ENCODE measurements around the gene HVCN1.
"Not testable (repeated sequence)": the region's sequence is repeated elsewhere in the genome, so short reads cannot be mapped to it uniquely, and the experiment has no call there.

HVCN1 gene

DNA sequence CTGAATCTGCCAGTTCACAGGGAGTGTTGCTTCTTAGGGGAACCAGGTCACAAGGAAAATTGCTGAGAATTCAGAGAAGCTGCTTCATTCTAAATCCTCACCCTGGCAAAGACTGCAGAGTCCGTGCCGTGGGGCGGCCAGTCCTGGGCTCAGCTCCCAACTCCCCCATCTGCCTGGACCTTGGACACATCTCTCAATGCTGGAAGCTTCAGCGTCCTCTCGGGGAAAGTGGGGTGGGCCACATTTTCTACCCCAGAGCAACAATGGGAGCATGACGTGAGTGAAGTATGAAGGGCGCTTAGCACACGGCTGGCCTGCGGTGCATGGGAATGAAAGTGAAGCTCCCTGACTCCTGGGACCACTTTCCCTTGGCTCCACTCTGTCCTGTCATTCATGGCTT is 31.2 kb downstream of the HVCN1 start:
- Histone ChIP-seq H2AFZ (ENCODE audit: low read length) (no peak overlapping the region), H3K4me3 (ENCODE audit: low read depth, low read length, poor library complexity, severe bottlenecking) (no peak overlapping the region), H4K20me1 (ENCODE audit: insufficient read depth, low read length) (no peaks in the 10 kb centered on the region), H3K27ac (ENCODE audit: low read depth, low read length, poor library complexity, severe bottlenecking) (peak overlapping the region; percentile 73), H3F3A (ENCODE audit: insufficient read depth, low read length) (no peaks in the 10 kb centered on the region), H3K79me2 (ENCODE audit: insufficient read depth, low read length) (peaks cover 6% of the 10 kb centered on the region; the same call in 1 of the 2 replicates), H3K4me1 (ENCODE audit: insufficient read depth, low read length, severe bottlenecking) (peaks cover 67% of the 10 kb centered on the region), H3K9me2 (ENCODE audit: low read depth, low read length) (no peaks in the 10 kb centered on the region), H3K27me3 (ENCODE audit: insufficient read depth, low read length) (no peaks in the 10 kb centered on the region), H3K9me3 (ENCODE audit: low read length) (no peaks in the 10 kb centered on the region), H3K36me3 (ENCODE audit: insufficient read depth, low read length) (peaks cover 42% of the 10 kb centered on the region), H3K4me2 (ENCODE audit: low read length) (peak overlapping the region; percentile 85), H3K9ac (ENCODE audit: low read length) (peak overlapping the region; percentile 57; the same call in 1 of the 2 replicates)
- TF ChIP-seq, protein P1, sequence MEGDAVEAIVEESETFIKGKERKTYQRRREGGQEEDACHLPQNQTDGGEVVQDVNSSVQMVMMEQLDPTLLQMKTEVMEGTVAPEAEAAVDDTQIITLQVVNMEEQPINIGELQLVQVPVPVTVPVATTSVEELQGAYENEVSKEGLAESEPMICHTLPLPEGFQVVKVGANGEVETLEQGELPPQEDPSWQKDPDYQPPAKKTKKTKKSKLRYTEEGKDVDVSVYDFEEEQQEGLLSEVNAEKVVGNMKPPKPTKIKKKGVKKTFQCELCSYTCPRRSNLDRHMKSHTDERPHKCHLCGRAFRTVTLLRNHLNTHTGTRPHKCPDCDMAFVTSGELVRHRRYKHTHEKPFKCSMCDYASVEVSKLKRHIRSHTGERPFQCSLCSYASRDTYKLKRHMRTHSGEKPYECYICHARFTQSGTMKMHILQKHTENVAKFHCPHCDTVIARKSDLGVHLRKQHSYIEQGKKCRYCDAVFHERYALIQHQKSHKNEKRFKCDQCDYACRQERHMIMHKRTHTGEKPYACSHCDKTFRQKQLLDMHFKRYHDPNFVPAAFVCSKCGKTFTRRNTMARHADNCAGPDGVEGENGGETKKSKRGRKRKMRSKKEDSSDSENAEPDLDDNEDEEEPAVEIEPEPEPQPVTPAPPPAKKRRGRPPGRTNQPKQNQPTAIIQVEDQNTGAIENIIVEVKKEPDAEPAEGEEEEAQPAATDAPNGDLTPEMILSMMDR (IDR thresholded peaks at IDR 0.05; ENCODE audit: low read length): no peak
- no peak for TF ChIP-seq EZH2 (IDR thresholded peaks at IDR 0.05; ENCODE audit: borderline replicate concordance, low read length)

DNA sequence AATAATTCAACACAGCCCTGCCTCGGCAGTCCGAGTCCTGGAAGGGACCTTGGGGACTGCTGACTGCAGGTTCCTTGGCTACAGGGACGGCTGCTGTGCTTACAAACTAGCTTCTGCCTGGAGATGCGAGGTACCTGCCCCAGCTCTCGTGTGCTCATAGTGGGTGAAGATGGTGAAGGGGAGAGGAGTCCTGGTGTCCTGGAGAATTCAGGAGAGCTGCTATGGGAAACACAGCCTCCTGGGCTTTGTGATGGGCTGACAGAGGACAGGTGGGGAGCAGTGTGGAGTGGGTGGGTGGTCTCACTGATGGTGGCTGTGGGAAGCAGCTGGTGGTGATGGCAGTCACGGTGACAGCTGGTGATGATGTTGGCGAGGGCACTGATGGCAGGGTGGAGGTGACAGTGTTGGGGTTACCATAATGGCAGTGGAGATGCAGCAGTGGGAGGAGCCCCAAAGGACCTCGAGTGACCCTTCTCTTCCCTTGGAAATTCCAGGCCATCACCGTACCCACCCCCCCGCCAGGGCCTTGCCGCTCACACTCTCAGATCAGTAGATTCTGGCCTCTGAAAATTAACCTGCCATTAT is 32.8 kb downstream of the HVCN1 start:
- Histone ChIP-seq H3K9me3 (ENCODE audit: low read length) (no peaks in the 10 kb centered on the region), H3K4me3 (ENCODE audit: low read depth, low read length, poor library complexity, severe bottlenecking) (no peak overlapping the region), H4K20me1 (ENCODE audit: insufficient read depth, low read length) (no peaks in the 10 kb centered on the region), H3K9ac (ENCODE audit: low read length) (no peak overlapping the region; the same call in 1 of the 2 replicates), H3K27me3 (ENCODE audit: insufficient read depth, low read length) (no peaks in the 10 kb centered on the region), H3K27ac (ENCODE audit: low read depth, low read length, poor library complexity, severe bottlenecking) (peak overlapping the region; percentile 65), H3K4me2 (ENCODE audit: low read length) (no peak overlapping the region), H3K79me2 (ENCODE audit: insufficient read depth, low read length) (peaks cover 6% of the 10 kb centered on the region; the same call in 1 of the 2 replicates), H3K9me2 (ENCODE audit: low read depth, low read length) (no peaks in the 10 kb centered on the region), H3K4me1 (ENCODE audit: insufficient read depth, low read length, severe bottlenecking) (peaks cover 56% of the 10 kb centered on the region), H3K36me3 (ENCODE audit: insufficient read depth, low read length) (peaks cover 56% of the 10 kb centered on the region), H2AFZ (ENCODE audit: low read length) (no peak overlapping the region), H3F3A (ENCODE audit: insufficient read depth, low read length) (no peaks in the 10 kb centered on the region)
- no peak for TF ChIP-seq EZH2 (IDR thresholded peaks at IDR 0.05; ENCODE audit: borderline replicate concordance, low read length)
- TF ChIP-seq, protein P1 (IDR thresholded peaks at IDR 0.05; ENCODE audit: low read length): no peak

- peaks cover 62% of the 10 kb centered on the region for H3K36me3 ChIP-seq (ENCODE audit: insufficient read depth, low read length)
- not testable (repeated sequence) for H3F3A ChIP-seq (ENCODE audit: insufficient read depth, low read length); H3K79me2 ChIP-seq (ENCODE audit: insufficient read depth, low read length); H4K20me1 ChIP-seq (ENCODE audit: insufficient read depth, low read length); H3K4me3 ChIP-seq (ENCODE audit: low read depth, low read length, poor library complexity, severe bottlenecking); H3K9me3 ChIP-seq (ENCODE audit: low read length); H3K9me2 ChIP-seq (ENCODE audit: low read depth, low read length); H2AFZ ChIP-seq (ENCODE audit: low read length); H3K9ac ChIP-seq (ENCODE audit: low read length); H3K27me3 ChIP-seq (ENCODE audit: insufficient read depth, low read length); H3K4me2 ChIP-seq (ENCODE audit: low read length)
- H3K4me1 ChIP-seq (ENCODE audit: insufficient read depth, low read length, severe bottlenecking): peaks cover 46% of the 10 kb centered on the region
- peak overlapping the region; percentile 51 for H3K27ac ChIP-seq (ENCODE audit: low read depth, low read length, poor library complexity, severe bottlenecking)
Observed at GRCh38 chr12:110654238-110654637, 34.7 kb downstream of the HVCN1 start.

GRCh38 chr12:110649341-110649847 is 39.5 kb downstream of the HVCN1 start:
- TF ChIP-seq EZH2 (IDR thresholded peaks at IDR 0.05; ENCODE audit: borderline replicate concordance, low read length): no peak
- TF ChIP-seq, protein P1 (IDR thresholded peaks at IDR 0.05; ENCODE audit: low read length): no peak
- Histone ChIP-seq H2AFZ (ENCODE audit: low read length) (no peak overlapping the region), H3K9ac (ENCODE audit: low read length) (peak overlapping the region; percentile 59), H3K4me3 (ENCODE audit: low read depth, low read length, poor library complexity, severe bottlenecking) (no peak overlapping the region), H4K20me1 (ENCODE audit: insufficient read depth, low read length) (no peaks in the 10 kb centered on the region), H3K4me1 (ENCODE audit: insufficient read depth, low read length, severe bottlenecking) (peaks cover 70% of the 10 kb centered on the region), H3K27me3 (ENCODE audit: insufficient read depth, low read length) (no peaks in the 10 kb centered on the region), H3K36me3 (ENCODE audit: insufficient read depth, low read length) (peaks cover 58% of the 10 kb centered on the region), H3K79me2 (ENCODE audit: insufficient read depth, low read length) (no peaks in the 10 kb centered on the region), H3K27ac (ENCODE audit: low read depth, low read length, poor library complexity, severe bottlenecking) (peak overlapping the region; percentile 97), H3K4me2 (ENCODE audit: low read length) (peak overlapping the region; percentile 25), H3K9me3 (ENCODE audit: low read length) (no peaks in the 10 kb centered on the region), H3F3A (ENCODE audit: insufficient read depth, low read length) (0 out of 2 replicates have a peak, but pooled peaks cover 9% of the 10 kb centered on the region), H3K9me2 (ENCODE audit: low read depth, low read length) (no peaks in the 10 kb centered on the region)
